PC-3 (cell line): ENCODE data around the gene FKBP1A.

Experiments
- EZH2 ChIP-seq: fragments of 300-600 bp; sonication (generic); IDR thresholded peaks from one replicate; pipeline ENCODE4 v1.6.1; 2017; ENCODE audit warnings: antibody characterized with exemption, mild to moderate bottlenecking, low read length; ENCODE audit not compliant: unreplicated experiment
- EZH2phosphoT487 ChIP-seq: fragments of 300-600 bp; sonication (generic); IDR thresholded peaks from 2 replicates; pipeline ENCODE4 v1.6.1; 2018; ENCODE audit warnings: mild to moderate bottlenecking, antibody characterized with exemption, low read length, borderline replicate concordance
- TF ChIP-seq, protein P1 (sequence below): fragments of 300-600 bp; sonication (generic); conservative IDR thresholded peaks from 2 replicates; pipeline ENCODE4 v1.5.1; 2017; ENCODE audit warnings: antibody characterized with exemption, low read depth, mild to moderate bottlenecking, low read length

DNA sequence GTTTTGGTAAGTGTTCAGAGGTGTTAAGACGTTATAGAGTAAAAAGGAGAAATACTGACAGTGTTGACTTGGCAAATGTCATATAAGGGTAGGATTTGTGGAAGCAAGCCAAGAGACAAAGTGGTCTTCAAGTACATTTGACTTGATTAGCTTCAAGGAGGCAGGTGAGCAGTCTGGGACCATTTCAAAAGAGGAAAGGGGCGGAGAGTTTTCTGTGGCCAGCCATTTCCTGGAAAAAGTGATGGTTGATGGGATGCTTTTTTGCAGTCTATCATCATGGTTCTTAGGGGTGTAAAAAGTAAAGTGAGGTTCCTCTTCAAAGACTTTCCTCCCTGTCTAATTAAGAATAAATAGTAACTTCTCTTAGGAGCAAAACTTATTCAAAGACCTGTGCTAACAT is 28.7 kb downstream of the FKBP1A start:
- TF ChIP-seq, protein P1, sequence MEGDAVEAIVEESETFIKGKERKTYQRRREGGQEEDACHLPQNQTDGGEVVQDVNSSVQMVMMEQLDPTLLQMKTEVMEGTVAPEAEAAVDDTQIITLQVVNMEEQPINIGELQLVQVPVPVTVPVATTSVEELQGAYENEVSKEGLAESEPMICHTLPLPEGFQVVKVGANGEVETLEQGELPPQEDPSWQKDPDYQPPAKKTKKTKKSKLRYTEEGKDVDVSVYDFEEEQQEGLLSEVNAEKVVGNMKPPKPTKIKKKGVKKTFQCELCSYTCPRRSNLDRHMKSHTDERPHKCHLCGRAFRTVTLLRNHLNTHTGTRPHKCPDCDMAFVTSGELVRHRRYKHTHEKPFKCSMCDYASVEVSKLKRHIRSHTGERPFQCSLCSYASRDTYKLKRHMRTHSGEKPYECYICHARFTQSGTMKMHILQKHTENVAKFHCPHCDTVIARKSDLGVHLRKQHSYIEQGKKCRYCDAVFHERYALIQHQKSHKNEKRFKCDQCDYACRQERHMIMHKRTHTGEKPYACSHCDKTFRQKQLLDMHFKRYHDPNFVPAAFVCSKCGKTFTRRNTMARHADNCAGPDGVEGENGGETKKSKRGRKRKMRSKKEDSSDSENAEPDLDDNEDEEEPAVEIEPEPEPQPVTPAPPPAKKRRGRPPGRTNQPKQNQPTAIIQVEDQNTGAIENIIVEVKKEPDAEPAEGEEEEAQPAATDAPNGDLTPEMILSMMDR, result no peak
- TF ChIP-seq EZH2, result no peak
- no peak for TF ChIP-seq EZH2phosphoT487
